ENCODE results near the gene GPR37L1.

DNA sequence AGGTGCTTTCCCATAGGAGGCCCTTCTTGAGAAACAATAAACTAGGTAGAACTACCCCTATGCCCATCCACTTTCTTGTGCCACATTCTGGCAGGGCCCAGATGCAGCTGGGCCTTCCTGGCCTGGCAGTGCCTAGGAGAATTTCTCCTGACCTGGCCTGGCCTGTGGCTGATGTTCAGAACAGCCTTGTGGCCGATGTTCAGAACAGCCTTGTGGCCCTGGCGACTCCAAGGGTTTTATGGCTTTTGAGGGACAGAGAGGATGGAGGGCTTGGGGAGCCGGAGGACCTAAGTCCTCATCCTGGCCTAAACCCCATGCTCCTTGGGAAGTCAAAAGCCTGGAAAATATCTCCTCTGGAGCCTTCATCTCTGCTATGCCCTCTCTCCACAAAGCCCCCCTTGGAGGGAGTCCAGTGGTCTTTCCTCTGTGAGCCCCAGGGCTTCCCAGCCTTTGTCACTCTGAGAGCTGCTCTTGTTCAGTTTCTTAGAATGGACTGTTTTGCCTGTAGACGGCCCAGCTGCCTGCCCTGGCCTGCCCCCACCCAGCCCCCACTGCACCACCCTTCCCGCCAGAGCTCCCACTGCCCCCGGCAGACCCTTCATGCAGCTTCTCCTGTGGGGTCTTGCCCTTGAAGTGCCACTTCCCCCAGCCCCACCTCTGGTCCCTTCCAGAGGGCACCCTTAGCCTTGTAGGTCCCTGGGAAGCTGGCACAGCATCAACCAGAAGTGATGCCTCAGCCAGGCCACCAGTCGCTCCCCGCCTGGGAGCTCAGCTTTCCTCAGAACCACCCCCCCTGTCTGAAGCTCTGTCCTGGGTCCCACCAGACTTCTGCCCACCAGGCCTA, 7.0 kb downstream of the GPR37L1 start:
- TF ChIP-seq, protein P1, sequence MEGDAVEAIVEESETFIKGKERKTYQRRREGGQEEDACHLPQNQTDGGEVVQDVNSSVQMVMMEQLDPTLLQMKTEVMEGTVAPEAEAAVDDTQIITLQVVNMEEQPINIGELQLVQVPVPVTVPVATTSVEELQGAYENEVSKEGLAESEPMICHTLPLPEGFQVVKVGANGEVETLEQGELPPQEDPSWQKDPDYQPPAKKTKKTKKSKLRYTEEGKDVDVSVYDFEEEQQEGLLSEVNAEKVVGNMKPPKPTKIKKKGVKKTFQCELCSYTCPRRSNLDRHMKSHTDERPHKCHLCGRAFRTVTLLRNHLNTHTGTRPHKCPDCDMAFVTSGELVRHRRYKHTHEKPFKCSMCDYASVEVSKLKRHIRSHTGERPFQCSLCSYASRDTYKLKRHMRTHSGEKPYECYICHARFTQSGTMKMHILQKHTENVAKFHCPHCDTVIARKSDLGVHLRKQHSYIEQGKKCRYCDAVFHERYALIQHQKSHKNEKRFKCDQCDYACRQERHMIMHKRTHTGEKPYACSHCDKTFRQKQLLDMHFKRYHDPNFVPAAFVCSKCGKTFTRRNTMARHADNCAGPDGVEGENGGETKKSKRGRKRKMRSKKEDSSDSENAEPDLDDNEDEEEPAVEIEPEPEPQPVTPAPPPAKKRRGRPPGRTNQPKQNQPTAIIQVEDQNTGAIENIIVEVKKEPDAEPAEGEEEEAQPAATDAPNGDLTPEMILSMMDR (conservative IDR thresholded peaks at IDR 0.05; ENCODE audit: low read depth, low read length), result no peak
- TF ChIP-seq RCOR1 (IDR thresholded peaks at IDR 0.05; ENCODE audit: insufficient replicate concordance, low read length) (no peak), CHD1 (IDR thresholded peaks at IDR 0.05; ENCODE audit: low read depth, low read length) (no peak), POLR2A (IDR thresholded peaks at IDR 0.05; ENCODE audit: low read depth, low read length) (no peak), RFX5 (IDR thresholded peaks at IDR 0.05; ENCODE audit: low read depth, low read length) (no peak), SMC3 (IDR thresholded peaks at IDR 0.05; ENCODE audit: low read depth, low read length) (no peak), RAD21 (IDR thresholded peaks at IDR 0.05; ENCODE audit: low read length) (no peak), MAZ (IDR thresholded peaks at IDR 0.05; ENCODE audit: borderline replicate concordance, low read depth, low read length) (no peak), CEBPB (IDR thresholded peaks at IDR 0.05; ENCODE audit: low read depth, low read length) (no peak), FOS (IDR thresholded peaks at IDR 0.05; ENCODE audit: low read depth, low read length) (no peak), MAFK (IDR thresholded peaks at IDR 0.05; ENCODE audit: low read depth, low read length) (no peak), BHLHE40 (IDR thresholded peaks at IDR 0.05; ENCODE audit: low read depth, low read length) (no peak)
- TF ChIP-seq, protein P2, sequence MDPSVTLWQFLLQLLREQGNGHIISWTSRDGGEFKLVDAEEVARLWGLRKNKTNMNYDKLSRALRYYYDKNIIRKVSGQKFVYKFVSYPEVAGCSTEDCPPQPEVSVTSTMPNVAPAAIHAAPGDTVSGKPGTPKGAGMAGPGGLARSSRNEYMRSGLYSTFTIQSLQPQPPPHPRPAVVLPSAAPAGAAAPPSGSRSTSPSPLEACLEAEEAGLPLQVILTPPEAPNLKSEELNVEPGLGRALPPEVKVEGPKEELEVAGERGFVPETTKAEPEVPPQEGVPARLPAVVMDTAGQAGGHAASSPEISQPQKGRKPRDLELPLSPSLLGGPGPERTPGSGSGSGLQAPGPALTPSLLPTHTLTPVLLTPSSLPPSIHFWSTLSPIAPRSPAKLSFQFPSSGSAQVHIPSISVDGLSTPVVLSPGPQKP (IDR thresholded peaks at IDR 0.05; ENCODE audit: borderline replicate concordance, low read depth, low read length), result no peak
- TF ChIP-seq, protein P3, sequence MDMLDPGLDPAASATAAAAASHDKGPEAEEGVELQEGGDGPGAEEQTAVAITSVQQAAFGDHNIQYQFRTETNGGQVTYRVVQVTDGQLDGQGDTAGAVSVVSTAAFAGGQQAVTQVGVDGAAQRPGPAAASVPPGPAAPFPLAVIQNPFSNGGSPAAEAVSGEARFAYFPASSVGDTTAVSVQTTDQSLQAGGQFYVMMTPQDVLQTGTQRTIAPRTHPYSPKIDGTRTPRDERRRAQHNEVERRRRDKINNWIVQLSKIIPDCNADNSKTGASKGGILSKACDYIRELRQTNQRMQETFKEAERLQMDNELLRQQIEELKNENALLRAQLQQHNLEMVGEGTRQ (IDR thresholded peaks at IDR 0.05; ENCODE audit: low read depth, low read length), result no peak

Measured in IMR-90 (cell line).